IMR-90 (cell line): Measurements from ENCODE around the gene NUDT3. TPM values are rescaled to one million over a fixed set of nuclear protein-coding genes. Genes with fewer than 3 reads are reported as not detected.

Experiments used
- ATAC-seq: fragments of 200-7000 bp; cut with Tn5 transposase; 2 replicates; pipeline ENCODE4 v1.9.1; 2020; ENCODE audit warnings: low read depth, mild to moderate bottlenecking, moderate library complexity
- BruUV-seq: library from RNA; stranded (reverse); fragments of 400-500 nt; replicated peaks from 2 replicates; lab custom pipeline; 2021; lab: Mats Ljungman, UMichigan
- CTCF ChIA-PET: fragments of 300-600 bp; formaldehyde crosslinking; extraction: SDS; loops from one replicate; lab custom pipeline; 2021; ENCODE audit warnings: antibody characterized with exemption; lab: Yijun Ruan, JAX
- POLR2A ChIA-PET: fragments of 300-600 bp; sonication (Branson Sonifier 250); formaldehyde crosslinking; loops from one replicate; lab custom pipeline; 2022; ENCODE audit warnings: antibody characterized with exemption; ENCODE audit not compliant: unreplicated experiment; lab: Charles Lee
- DNase-seq: peaks from one replicate; pipeline ENCODE4 v3.0.0; 2013
- H2AFZ ChIP-seq: replicated peaks from 2 replicates; pipeline ENCODE3; 2013; ENCODE audit warnings: low read length, mild to moderate bottlenecking; ENCODE audit not compliant: poor library complexity
- H2AK5ac ChIP-seq: 2 replicates; pipeline ENCODE4 v1.6.1; 2013; ENCODE audit warnings: low read depth, low read length, inconsistent platforms
- H2AK9ac ChIP-seq: replicated peaks from 2 replicates; pipeline ENCODE3; 2013; ENCODE audit warnings: mild to moderate bottlenecking, low read depth, low read length, moderate library complexity; ENCODE audit not compliant: poor library complexity
- H2BK120ac ChIP-seq: 2 replicates; pipeline ENCODE4 v1.6.1; 2013; ENCODE audit warnings: low read depth, low read length, inconsistent platforms
- H2BK15ac ChIP-seq: 3 replicates; pipeline ENCODE4 v1.6.1; 2013; ENCODE audit warnings: low read depth, low read length, inconsistent platforms
- H2BK20ac ChIP-seq: 2 replicates; pipeline ENCODE4 v1.6.1; 2013; ENCODE audit warnings: low read depth, mild to moderate bottlenecking, inconsistent platforms, low read length, moderate library complexity
- H2BK5ac ChIP-seq: 2 replicates; pipeline ENCODE4 v1.6.1; 2013; ENCODE audit warnings: mild to moderate bottlenecking, low read depth, low read length, inconsistent platforms; ENCODE audit not compliant: poor library complexity, severe bottlenecking
- H3K14ac ChIP-seq: replicated peaks from 2 replicates; pipeline ENCODE4 v1.6.1; 2013; ENCODE audit warnings: low read depth, low read length, inconsistent platforms
- H3K18ac ChIP-seq: 2 replicates; pipeline ENCODE4 v1.6.1; 2013; ENCODE audit warnings: low read depth, low read length, control low read depth
- H3K23ac ChIP-seq: 2 replicates; pipeline ENCODE4 v1.6.1; 2013; ENCODE audit warnings: low read depth, low read length, inconsistent platforms
- H3K27ac ChIP-seq: 2 replicates; pipeline ENCODE4 v1.5.1; 2013; ENCODE audit warnings: mild to moderate bottlenecking, control low read depth, low read length; ENCODE audit not compliant: insufficient read depth
- H3K27me3 ChIP-seq: 2 replicates; pipeline ENCODE4 v1.6.1; 2013; ENCODE audit warnings: low read length; ENCODE audit not compliant: control insufficient read depth, insufficient read depth
- H3K36me3 ChIP-seq: 2 replicates; pipeline ENCODE4 v1.6.1; 2013; ENCODE audit warnings: low read length, mixed read lengths; ENCODE audit not compliant: control insufficient read depth, insufficient read depth
- H3K4ac ChIP-seq: 2 replicates; pipeline ENCODE4 v1.6.1; 2013; ENCODE audit warnings: low read depth, low read length, inconsistent platforms
- H3K4me1 ChIP-seq: 2 replicates; pipeline ENCODE4 v1.6.1; 2013; ENCODE audit warnings: low read length, mixed read lengths; ENCODE audit not compliant: control insufficient read depth, insufficient read depth
- H3K4me2 ChIP-seq: 2 replicates; pipeline ENCODE4 v1.6.1; 2013; ENCODE audit warnings: low read depth, mild to moderate bottlenecking, control low read depth, low read length, moderate library complexity
- H3K4me3 ChIP-seq: 2 replicates; pipeline ENCODE4 v1.5.1; 2013; ENCODE audit warnings: low read depth, mild to moderate bottlenecking, control low read depth, low read length, moderate library complexity; ENCODE audit not compliant: insufficient read depth
- H3K56ac ChIP-seq: 2 replicates; pipeline ENCODE4 v1.6.1; 2013; ENCODE audit warnings: low read length, inconsistent platforms; ENCODE audit not compliant: insufficient read depth; ENCODE audit errors: extremely low read depth
- H3K79me1 ChIP-seq, 2 experiments: 2 replicates each; pipeline ENCODE4 v1.6.1; 2013; ENCODE audit warnings: low read length in 2 of 2, inconsistent platforms in 1 of 2, low read depth in 1 of 2
- H3K9ac ChIP-seq: 2 replicates; pipeline ENCODE4 v1.6.1; 2013; ENCODE audit warnings: low read depth, low read length, control low read depth
- H3K9me1 ChIP-seq: 2 replicates; pipeline ENCODE4 v1.6.1; 2013; ENCODE audit warnings: low read length, inconsistent platforms; ENCODE audit not compliant: insufficient read depth
- H3K9me3 ChIP-seq: 2 replicates; pipeline ENCODE4 v1.6.1; 2013; ENCODE audit warnings: low read length; ENCODE audit not compliant: control insufficient read depth, insufficient read depth
- H4K20me1 ChIP-seq: 2 replicates; pipeline ENCODE4 v1.6.1; 2013; ENCODE audit warnings: low read length, inconsistent platforms; ENCODE audit not compliant: insufficient read depth
- H4K5ac ChIP-seq: 2 replicates; pipeline ENCODE4 v1.6.1; 2013; ENCODE audit warnings: mild to moderate bottlenecking, low read depth, low read length, control low read depth
- H4K8ac ChIP-seq, 2 experiments: 2 replicates each; pipeline ENCODE4 v1.6.1; 2013; ENCODE audit warnings: low read depth in 2 of 2, low read length in 2 of 2, control low read depth in 1 of 2, inconsistent platforms in 1 of 2
- H4K91ac ChIP-seq: 2 replicates; pipeline ENCODE4 v1.6.1; 2013; ENCODE audit warnings: low read depth, low read length, inconsistent platforms; ENCODE audit not compliant: insufficient read depth
- BHLHE40 ChIP-seq: fragments of 150-350 bp; IDR thresholded peaks from 2 replicates; pipeline ENCODE4 v1.6.1; 2016; ENCODE audit warnings: mild to moderate bottlenecking, low read depth, low read length
- CEBPB ChIP-seq: IDR thresholded peaks from 2 replicates; pipeline ENCODE4 v1.6.1; 2012; ENCODE audit warnings: low read depth, low read length, improper control_type of control experiment
- CHD1 ChIP-seq: IDR thresholded peaks from 2 replicates; pipeline ENCODE4 v1.6.1; 2012; ENCODE audit warnings: low read depth, low read length, improper control_type of control experiment
- FOS ChIP-seq: fragments of 150-350 bp; IDR thresholded peaks from 2 replicates; pipeline ENCODE4 v1.6.1; 2016; ENCODE audit warnings: low read depth, low read length
- MAZ ChIP-seq: IDR thresholded peaks from 2 replicates; pipeline ENCODE4 v1.6.1; 2012; ENCODE audit warnings: low read depth, mild to moderate bottlenecking, low read length, improper control_type of control experiment, moderate library complexity, borderline replicate concordance
- MXI1 ChIP-seq: IDR thresholded peaks from 2 replicates; pipeline ENCODE4 v1.6.1; 2012; ENCODE audit warnings: low read depth, mild to moderate bottlenecking, low read length, moderate library complexity, borderline replicate concordance
- NFE2L2 ChIP-seq: fragments of 150-350 bp; IDR thresholded peaks from 2 replicates; pipeline ENCODE4 v1.6.1; 2016; ENCODE audit warnings: low read depth, mild to moderate bottlenecking, low read length
- RAD21 ChIP-seq: IDR thresholded peaks from 2 replicates; pipeline ENCODE4 v1.6.1; 2012; ENCODE audit warnings: low read length, improper control_type of control experiment
- RCOR1 ChIP-seq: IDR thresholded peaks from 2 replicates; pipeline ENCODE4 v1.6.1; 2012; ENCODE audit warnings: mild to moderate bottlenecking, low read length, improper control_type of control experiment; ENCODE audit not compliant: insufficient replicate concordance
- RFX5 ChIP-seq: IDR thresholded peaks from 2 replicates; pipeline ENCODE4 v1.8.0; 2012; ENCODE audit warnings: low read depth, mild to moderate bottlenecking, low read length, moderate library complexity
- SMC3 ChIP-seq: fragments of 150-350 bp; IDR thresholded peaks from 2 replicates; pipeline ENCODE4 v1.6.1; 2016; ENCODE audit warnings: low read depth, mild to moderate bottlenecking, antibody characterized with exemption, low read length, moderate library complexity
- WGBS, 2 experiments: methylation state at CpG; one replicate each; pipeline versions ENCODE4 v1.1.5 to v1.1.7; 2013; ENCODE audit warnings: missing lambda C conversion rate in 2 of 2; ENCODE audit not compliant: insufficient read length in 1 of 2; ENCODE audit errors: extremely low coverage in 2 of 2; 5-methylcytosine and 5-hydroxymethylcytosine counted together
- dilution Hi-C: fragments of 300-500 bp; cut with HindIII; formaldehyde crosslinking; loops from one replicate; pipeline ENCODE4 v1.14.3; 2018; ENCODE audit warnings: low sequenced_read_pairs; ENCODE audit not compliant: unreplicated experiment
- in situ Hi-C: fragments of 300-500 bp; cut with MboI; formaldehyde crosslinking; loops from 3 replicates; pipeline ENCODE4 v1.14.3; 2019; ENCODE audit warnings: low sequenced_read_pairs, inconsistent platforms, mixed read lengths
- intact Hi-C: fragments of 100-400 bp; cut with micrococcal nuclease; formaldehyde crosslinking; loops from 2 replicates; pipeline ENCODE4 v1.10.0; 2022
- polyA plus RNA-seq, 3 experiments: library from polyadenylated mRNA; depleted of rRNA; stranded (reverse); fragments of >200 nt; gene quantifications; 2 replicates each; pipeline ENCODE4 v1.2.3, GENCODE V29; 2012; ENCODE audit warnings: low replicate concordance in 1 of 3
- total RNA-seq: library from RNA; depleted of rRNA; stranded (reverse); fragments of >200 nt; gene quantifications from 2 replicates; pipeline ENCODE4 v1.2.3, GENCODE V29; 2012
- TF ChIP-seq, protein P1 (sequence below): fragments of 150-350 bp; IDR thresholded peaks from 2 replicates; pipeline ENCODE4 v1.6.1; 2016; ENCODE audit warnings: low read depth, mild to moderate bottlenecking, low read length, moderate library complexity, borderline replicate concordance
- TF ChIP-seq, protein P2 (sequence below): conservative IDR thresholded peaks from 2 replicates; pipeline ENCODE4 v1.5.1; 2012; ENCODE audit warnings: mild to moderate bottlenecking, low read depth, low read length, improper control_type of control experiment
- TF ChIP-seq, protein P3 (sequence below): fragments of 150-350 bp; IDR thresholded peaks from 2 replicates; pipeline ENCODE4 v1.6.1; 2017; ENCODE audit warnings: mild to moderate bottlenecking, antibody characterized with exemption, low read length, low read depth

Gene NUDT3
- total and polyA plus RNA-seq, 2 of the 4 experiments (the other 2 are of a cell fraction): 10.1 to 17.2 TPM

DNA sequence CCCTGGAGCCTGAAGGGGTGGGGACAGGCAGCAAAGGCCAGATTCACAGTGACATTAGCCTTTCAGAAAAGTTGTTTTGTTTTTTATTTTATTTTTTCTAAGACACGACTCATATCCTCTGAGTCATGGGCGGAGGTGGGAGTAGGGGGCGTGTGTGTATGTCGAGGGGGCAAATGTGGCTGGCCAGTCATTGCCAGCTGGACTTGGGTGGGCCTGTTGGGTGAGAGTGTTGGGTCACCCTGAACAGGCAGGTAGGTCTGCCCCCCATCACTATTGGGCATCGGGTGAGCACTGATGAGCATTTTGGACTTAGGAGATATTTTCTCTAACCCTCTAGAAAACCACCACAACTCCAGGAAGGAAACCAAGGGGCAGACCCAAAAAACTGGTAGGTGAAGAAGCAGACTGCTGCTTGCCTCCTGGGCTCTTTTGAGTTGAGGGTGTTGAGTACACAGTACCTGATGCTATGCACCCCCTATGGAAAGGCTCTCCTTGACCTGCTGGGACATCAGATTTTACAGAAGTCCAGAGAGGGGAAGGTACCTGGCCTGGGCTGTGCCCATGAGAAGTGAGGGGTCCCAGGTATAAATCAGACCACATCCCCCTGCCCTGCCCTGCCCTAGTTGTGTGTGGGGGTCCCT lies 149.2 kb downstream of the NUDT3 start:
- no peaks in the 10 kb centered on the region for H3K9me3 ChIP-seq
- ChIA-PET POLR2A (interaction anchor here (0.6 to 0.9 kb wide), 3 partner anchors 19 to 549 kb away, joined by 3 read pairs; partner anchors contain the start of gene BLTP3A), CTCF (interaction anchor here (1.0 to 1.8 kb wide), 4 partner anchors 41 to 171 kb away, joined by 4 to 8 read pairs (median 6); no protein-coding TSS in a partner anchor)
- H4K5ac ChIP-seq: peak overlapping the region; percentile 69
- H3K27ac ChIP-seq: peak overlapping the region; percentile 92
- peaks cover 34% of the 10 kb centered on the region for H3K4me1 ChIP-seq
- H2BK120ac ChIP-seq: peak overlapping the region; percentile 96
- dilution Hi-C loops: no loop called here
- H3K36me3 ChIP-seq: peaks cover 27% of the 10 kb centered on the region
- ATAC-seq (peak; percentile 0), DNase-seq (peak; percentile 77)
- peaks cover 14 to 68% of the 10 kb centered on the region in 2 experiments for H3K79me1 ChIP-seq
- H3K23ac ChIP-seq: peak overlapping the region; percentile 94
- H2BK15ac ChIP-seq: peak overlapping the region; percentile 83
- H3K56ac ChIP-seq: peak overlapping the region; percentile 88
- H3K9me1 ChIP-seq: peaks cover 25% of the 10 kb centered on the region
- H3K14ac ChIP-seq: peak overlapping the region; percentile 92
- no peaks in the 10 kb centered on the region for H3K27me3 ChIP-seq
- peak overlapping the region; percentile 55 for H3K18ac ChIP-seq
- H3K4me3 ChIP-seq: no peak overlapping the region
- H2AFZ ChIP-seq: peak overlapping the region; percentile 64
- intact Hi-C loops: no loop called here
- peak overlapping the region; percentile 99 for H2BK5ac ChIP-seq
- H4K8ac ChIP-seq: peak overlapping the region; percentile 97
- peak overlapping the region; percentile 46; the same call in 1 of the 2 replicates for H3K9ac ChIP-seq
- H2AK5ac ChIP-seq: peak overlapping the region; percentile 99
- peak overlapping the region; percentile 96 for H4K91ac ChIP-seq
- H3K4me2 ChIP-seq: no peak overlapping the region
- peaks cover 33% of the 10 kb centered on the region for H4K20me1 ChIP-seq
- H3K4ac ChIP-seq: peak overlapping the region; percentile 82
- peak overlapping the region; percentile 93 for H2AK9ac ChIP-seq
- WGBS, 2 experiments: no CpG with 5 or more reads among the region's 5 CpGs
- no TSS peak for BruUV-seq
- in situ Hi-C loops: loop anchor here (10.0 kb wide), 1 partner anchor 362 kb away; no protein-coding TSS in a partner anchor
- peak overlapping the region; percentile 95 for H2BK20ac ChIP-seq
- TF ChIP-seq, protein P1, sequence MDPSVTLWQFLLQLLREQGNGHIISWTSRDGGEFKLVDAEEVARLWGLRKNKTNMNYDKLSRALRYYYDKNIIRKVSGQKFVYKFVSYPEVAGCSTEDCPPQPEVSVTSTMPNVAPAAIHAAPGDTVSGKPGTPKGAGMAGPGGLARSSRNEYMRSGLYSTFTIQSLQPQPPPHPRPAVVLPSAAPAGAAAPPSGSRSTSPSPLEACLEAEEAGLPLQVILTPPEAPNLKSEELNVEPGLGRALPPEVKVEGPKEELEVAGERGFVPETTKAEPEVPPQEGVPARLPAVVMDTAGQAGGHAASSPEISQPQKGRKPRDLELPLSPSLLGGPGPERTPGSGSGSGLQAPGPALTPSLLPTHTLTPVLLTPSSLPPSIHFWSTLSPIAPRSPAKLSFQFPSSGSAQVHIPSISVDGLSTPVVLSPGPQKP: no peak
- TF ChIP-seq MAZ (no peak), RCOR1 (no peak), BHLHE40 (peak; percentile 2; the same call in 1 of the 2 replicates), RFX5 (no peak), CEBPB (no peak), SMC3 (no peak), CHD1 (no peak), MXI1 (no peak), RAD21 (no peak), FOS (peak; percentile 90), NFE2L2 (no peak; the same call in none of the 2 replicates)
- TF ChIP-seq, protein P2, sequence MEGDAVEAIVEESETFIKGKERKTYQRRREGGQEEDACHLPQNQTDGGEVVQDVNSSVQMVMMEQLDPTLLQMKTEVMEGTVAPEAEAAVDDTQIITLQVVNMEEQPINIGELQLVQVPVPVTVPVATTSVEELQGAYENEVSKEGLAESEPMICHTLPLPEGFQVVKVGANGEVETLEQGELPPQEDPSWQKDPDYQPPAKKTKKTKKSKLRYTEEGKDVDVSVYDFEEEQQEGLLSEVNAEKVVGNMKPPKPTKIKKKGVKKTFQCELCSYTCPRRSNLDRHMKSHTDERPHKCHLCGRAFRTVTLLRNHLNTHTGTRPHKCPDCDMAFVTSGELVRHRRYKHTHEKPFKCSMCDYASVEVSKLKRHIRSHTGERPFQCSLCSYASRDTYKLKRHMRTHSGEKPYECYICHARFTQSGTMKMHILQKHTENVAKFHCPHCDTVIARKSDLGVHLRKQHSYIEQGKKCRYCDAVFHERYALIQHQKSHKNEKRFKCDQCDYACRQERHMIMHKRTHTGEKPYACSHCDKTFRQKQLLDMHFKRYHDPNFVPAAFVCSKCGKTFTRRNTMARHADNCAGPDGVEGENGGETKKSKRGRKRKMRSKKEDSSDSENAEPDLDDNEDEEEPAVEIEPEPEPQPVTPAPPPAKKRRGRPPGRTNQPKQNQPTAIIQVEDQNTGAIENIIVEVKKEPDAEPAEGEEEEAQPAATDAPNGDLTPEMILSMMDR: no peak
- TF ChIP-seq, protein P3, sequence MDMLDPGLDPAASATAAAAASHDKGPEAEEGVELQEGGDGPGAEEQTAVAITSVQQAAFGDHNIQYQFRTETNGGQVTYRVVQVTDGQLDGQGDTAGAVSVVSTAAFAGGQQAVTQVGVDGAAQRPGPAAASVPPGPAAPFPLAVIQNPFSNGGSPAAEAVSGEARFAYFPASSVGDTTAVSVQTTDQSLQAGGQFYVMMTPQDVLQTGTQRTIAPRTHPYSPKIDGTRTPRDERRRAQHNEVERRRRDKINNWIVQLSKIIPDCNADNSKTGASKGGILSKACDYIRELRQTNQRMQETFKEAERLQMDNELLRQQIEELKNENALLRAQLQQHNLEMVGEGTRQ: no peak
